Keratinocyte (primary cell): ENCODE results near the gene IFIT3.

Experiments used
- CTCF ChIP-seq, 3 experiments: IDR thresholded peaks in 1 of 3; conservative IDR thresholded peaks in 1 of 3; optimal IDR thresholded peaks in 1 of 3; 2 replicates in 2 of 3; 3 replicates in 1 of 3; pipeline versions ENCODE3 to v1.5.1; 2011; ENCODE audit warnings: low read length in 3 of 3, mild to moderate bottlenecking in 3 of 3, moderate library complexity in 2 of 3, control low read depth in 1 of 3, inconsistent platforms in 1 of 3; ENCODE audit not compliant: insufficient read depth in 2 of 3; ENCODE audit errors: extremely low read depth in 1 of 3
- EZH2 ChIP-seq: IDR thresholded peaks from one replicate; pipeline ENCODE4 v1.6.1; 2012; ENCODE audit warnings: inconsistent platforms, mild to moderate bottlenecking, low read length, moderate library complexity

GRCh38 chr10:89305766-89306433, 21.9 kb upstream of the IFIT3 start:
- no peak for TF ChIP-seq CTCF (optimal IDR thresholded peaks at IDR 0.05 in 1 of 3, IDR thresholded peaks at IDR 0.05 in 1 of 3, conservative IDR thresholded peaks at IDR 0.05 in 1 of 3; ENCODE audit: extremely low read depth in 1 of 3, insufficient read depth in 2 of 3, low read length in 3 of 3)
- TF ChIP-seq EZH2: no peak
